GM19372 (cell line): ENCODE results near the gene NOS3.

Experiments
- ATAC-seq: cut with Tn5 transposase; IDR thresholded peaks from one replicate; pipeline ENCODE4 v1.9.1; 2021; ENCODE audit warnings: mild to moderate bottlenecking, low read depth, moderate library complexity; ENCODE audit not compliant: unreplicated experiment

Gene NOS3

DNA sequence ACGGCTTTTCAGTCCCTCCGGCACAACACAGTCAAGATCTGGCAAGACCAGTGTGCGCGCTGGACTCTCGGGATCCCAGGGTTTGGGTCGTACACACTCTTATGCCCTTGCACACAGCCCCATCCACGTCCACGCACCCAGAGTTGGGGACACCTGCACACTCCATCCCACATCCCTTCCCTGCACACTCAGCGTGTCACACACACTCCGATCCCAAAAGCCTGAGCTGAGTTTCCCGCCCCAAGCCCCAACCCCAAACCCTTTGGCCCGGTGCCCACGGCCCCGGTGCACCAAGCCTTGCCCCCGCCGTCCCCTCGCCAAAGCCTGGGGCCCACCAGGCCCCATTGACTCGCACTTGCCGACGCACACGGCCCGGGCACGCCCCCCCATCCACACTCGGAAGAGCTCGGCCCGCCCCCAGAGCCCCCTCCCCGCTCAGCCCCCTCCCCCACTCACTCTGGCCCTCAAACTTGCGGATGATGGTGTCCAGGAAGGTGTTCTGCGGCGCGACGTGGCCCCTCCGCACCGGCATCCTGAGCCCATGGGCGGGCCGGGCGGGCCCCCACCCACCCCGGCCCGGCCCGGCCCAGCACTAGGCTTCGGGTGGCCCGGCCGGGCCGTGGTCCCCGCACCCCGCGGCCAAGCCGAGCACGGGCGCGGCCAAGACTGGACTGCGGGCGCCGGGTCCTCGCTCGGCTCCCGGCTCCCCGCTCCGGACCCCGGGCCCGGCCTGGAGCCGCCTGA lies 13.3 kb upstream of the NOS3 start:
- no peak for ATAC-seq

DNA sequence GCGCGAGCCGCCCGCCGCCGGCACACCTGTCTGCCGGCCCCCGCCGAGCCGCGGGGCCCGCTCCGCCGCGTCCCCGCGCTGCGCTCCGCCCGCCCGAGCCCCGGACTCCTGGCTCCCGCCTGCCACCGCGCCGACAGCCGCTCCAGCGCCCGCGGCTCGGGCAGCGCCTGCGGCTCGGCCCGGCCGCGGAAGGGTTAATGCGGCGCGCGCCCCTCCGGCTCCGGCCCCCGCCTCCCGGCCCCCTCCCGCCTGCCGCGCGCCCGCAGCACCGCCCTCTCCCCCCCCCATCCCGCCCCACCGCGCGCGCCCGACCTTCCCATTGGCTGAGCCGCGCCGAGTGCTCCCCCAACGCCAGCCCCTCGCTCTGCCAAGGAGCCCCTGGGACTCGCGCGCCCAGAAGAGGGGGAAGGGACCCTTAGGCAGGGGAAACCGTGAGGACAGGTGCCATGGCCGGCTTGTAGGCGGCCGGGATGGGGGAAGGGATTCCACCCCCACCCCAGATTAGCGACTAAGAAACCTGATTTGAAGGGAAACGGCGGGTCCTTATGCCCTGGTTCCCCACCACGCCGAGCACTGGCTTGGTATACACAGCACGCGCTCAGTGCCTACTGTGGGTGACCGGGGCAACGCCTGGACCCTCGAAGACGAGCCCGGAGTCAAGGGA lies 12.6 kb upstream of the NOS3 start, which contains the start of gene KCNH2:
Gene KCNH2, minus strand, starts transcription at position 196 of the 664 bp plus-strand sequence. CDS start 408 bp downstream, outside the sequence.
- ATAC-seq: no peak

GRCh38 chr7:150979713-150980390 lies 11.0 kb upstream of the NOS3 start:
- ATAC-seq: no peak

- no peak for ATAC-seq
Measured at GRCh38 chr7:150980663-150981062, 10.2 kb upstream of the NOS3 start.

- no peak for ATAC-seq
Measured at GRCh38 chr7:150981644-150982043, 9.2 kb upstream of the NOS3 start.

DNA sequence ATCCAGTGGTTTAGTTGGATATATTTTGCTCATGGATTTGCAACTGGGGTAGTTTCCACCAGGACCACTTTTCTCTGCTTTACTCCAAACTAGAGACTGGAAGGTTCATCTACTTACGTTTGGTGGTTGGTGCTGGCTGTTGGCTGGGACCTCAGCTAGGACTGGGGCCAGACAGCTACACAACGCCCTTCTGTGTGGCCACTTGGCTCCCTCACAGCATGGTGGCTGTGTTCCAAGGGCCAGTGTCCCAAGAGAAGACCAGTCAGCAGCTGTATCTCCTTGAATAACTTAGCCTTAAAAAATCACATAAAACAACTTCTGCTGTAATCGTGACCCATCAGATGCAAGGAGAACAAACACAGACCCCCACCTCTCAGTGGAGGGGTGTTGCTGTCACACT lies 8.5 kb upstream of the NOS3 start:
- ATAC-seq: no peak

DNA sequence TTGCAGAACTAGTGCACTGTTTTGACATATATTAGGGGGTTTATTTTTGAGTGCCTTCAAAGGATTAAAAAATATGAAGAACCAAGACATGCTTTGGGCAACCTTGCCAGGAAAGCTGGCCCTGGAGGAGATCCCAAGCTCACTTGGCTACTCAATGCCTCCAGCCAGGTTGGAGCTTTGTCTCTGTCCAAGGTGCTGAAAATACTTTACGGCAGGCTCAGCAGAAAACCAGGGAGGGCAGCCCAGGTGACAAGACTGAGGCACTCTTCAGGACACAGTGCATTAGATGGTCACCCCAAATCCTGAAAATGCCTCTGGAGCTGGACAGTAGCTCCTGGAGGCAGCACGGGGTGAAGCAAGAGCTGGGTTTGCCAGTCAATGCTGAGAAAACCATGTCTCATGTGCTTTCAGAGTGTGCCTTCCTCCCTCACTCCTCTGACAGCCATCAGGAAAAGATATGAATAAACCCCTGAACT lies 6.9 kb upstream of the NOS3 start:
- ATAC-seq: no peak

DNA sequence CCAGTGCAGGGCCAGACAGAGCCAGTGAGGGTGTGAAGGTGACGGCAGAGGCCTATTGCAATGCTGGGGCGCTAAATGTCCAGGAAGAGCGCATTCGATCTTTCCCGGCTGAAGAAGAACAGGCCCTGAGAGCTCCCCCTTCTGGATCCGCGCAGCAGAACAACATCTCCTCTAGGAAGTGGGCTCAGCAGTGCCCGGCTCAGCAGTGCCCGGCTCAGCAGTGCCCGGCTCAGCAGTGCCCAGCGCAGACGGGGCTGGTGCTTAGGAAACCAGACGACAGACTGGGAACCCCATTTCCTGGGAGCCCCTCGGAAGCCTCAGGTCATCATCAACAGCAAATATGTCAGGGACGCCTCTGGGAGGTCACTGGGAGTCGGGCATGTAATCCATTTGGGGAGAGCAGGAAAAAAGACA lies 4.7 kb upstream of the NOS3 start:
- no peak for ATAC-seq

GRCh38 chr7:150986556-150986955 lies 4.3 kb upstream of the NOS3 start:
- ATAC-seq: no peak

- no peak for ATAC-seq
Measured at GRCh38 chr7:150988230-150989226, 2.3 kb upstream of the NOS3 start.

GRCh38 chr7:150989456-150989855 lies 1.4 kb upstream of the NOS3 start:
- no peak for ATAC-seq

DNA sequence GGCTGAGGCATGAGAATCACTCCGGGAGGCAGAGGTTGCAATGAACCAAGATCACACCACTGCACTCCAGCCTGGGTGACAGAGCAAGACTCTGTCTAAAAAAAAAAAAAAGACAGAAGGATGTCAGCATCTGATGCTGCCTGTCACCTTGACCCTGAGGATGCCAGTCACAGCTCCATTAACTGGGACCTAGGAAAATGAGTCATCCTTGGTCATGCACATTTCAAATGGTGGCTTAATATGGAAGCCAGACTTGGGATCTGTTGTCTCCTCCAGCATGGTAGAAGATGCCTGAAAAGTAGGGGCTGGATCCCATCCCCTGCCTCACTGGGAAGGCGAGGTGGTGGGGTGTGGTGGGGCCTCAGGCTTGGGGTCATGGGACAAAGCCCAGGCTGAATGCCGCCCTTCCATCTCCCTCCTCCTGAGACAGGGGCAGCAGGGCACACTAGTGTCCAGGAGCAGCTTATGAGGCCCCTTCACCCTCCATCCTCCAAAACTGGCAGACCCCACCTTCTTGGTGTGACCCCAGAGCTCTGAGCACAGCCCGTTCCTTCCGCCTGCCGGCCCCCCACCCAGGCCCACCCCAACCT lies 1.3 kb downstream of the NOS3 start:
- ATAC-seq: no peak

DNA sequence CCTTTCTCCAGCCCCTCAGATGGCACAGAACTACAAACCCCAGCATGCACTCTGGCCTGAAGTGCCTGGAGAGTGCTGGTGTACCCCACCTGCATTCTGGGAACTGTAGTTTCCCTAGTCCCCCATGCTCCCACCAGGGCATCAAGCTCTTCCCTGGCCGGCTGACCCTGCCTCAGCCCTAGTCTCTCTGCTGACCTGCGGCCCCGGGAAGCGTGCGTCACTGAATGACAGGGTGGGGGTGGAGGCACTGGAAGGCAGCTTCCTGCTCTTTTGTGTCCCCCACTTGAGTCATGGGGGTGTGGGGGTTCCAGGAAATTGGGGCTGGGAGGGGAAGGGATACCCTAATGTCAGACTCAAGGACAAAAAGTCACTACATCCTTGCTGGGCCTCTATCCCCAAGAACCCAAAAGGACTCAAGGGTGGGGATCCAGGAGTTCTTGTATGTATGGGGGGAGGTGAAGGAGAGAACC lies 2.1 kb downstream of the NOS3 start:
- ATAC-seq: no peak

DNA sequence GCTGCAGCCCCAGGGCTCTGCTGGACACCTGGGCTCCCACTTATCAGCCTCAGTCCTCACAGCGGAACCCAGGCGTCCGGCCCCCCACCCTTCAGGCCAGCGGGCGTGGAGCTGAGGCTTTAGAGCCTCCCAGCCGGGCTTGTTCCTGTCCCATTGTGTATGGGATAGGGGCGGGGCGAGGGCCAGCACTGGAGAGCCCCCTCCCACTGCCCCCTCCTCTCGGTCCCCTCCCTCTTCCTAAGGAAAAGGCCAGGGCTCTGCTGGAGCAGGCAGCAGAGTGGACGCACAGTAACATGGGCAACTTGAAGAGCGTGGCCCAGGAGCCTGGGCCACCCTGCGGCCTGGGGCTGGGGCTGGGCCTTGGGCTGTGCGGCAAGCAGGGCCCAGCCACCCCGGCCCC lies 2.7 kb downstream of the NOS3 start:
- no peak for ATAC-seq

GRCh38 chr7:150994141-150994837 lies 3.5 kb downstream of the NOS3 start:
- ATAC-seq: no peak

DNA sequence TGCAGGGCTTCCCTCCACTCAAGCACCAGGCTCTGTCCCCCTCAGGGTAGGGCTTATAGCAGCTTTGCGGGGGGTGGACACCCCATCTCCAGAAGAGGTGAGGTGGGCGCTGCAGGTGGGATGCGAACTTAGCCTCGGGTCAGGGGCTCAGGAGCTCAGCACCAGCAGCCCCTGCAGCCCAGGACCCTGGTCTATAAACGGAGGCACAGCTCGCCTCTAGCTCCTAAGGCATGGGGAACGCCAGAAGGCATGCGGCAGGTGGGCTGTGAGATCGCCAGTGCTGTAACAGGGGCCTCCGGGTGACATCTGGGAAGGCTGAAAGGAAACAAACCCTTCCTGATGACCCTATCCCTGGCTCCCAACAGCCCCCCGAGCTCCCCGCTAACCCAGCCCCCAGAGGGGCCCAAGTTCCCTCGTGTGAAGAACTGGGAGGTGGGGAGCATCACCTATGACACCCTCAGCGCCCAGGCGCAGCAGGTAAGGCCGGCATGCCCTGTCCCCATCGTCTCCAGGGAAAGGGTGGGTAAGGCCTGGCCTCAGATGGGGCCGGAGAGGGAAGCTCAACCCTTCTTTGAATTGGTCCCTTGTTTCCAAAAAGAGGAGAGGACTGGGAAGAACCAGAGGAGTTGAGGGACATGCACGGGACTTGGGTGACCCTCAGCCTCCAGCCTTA lies 4.2 kb downstream of the NOS3 start:
- ATAC-seq: no peak

GRCh38 chr7:150996376-150997074 lies 5.7 kb downstream of the NOS3 start:
- ATAC-seq: no peak

DNA sequence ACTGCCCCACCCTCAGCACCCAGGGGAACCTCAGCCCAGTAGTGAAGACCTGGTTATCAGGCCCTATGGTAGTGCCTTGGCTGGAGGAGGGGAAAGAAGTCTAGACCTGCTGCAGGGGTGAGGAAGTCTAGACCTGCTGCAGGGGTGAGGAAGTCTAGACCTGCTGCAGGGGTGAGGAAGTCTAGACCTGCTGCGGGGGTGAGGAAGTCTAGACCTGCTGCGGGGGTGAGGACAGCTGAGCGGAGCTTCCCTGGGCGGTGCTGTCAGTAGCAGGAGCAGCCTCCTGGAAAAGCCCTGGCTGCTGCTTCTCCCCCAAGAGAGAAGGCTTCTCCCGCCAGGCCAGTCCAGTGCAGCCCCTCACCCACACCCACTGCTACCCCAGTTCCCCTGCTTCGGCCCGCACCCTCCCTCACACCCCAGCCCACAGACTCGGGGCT lies 6.3 kb downstream of the NOS3 start:
- ATAC-seq: no peak
